Measurements from ENCODE around the gene LSAMP. TPM values are rescaled to one million over a fixed set of nuclear protein-coding genes. Genes with fewer than 3 reads are reported as not detected.

The LSAMP gene
- total RNA-seq, 1 donor from 2014 or later = 30.1 TPM

DNA sequence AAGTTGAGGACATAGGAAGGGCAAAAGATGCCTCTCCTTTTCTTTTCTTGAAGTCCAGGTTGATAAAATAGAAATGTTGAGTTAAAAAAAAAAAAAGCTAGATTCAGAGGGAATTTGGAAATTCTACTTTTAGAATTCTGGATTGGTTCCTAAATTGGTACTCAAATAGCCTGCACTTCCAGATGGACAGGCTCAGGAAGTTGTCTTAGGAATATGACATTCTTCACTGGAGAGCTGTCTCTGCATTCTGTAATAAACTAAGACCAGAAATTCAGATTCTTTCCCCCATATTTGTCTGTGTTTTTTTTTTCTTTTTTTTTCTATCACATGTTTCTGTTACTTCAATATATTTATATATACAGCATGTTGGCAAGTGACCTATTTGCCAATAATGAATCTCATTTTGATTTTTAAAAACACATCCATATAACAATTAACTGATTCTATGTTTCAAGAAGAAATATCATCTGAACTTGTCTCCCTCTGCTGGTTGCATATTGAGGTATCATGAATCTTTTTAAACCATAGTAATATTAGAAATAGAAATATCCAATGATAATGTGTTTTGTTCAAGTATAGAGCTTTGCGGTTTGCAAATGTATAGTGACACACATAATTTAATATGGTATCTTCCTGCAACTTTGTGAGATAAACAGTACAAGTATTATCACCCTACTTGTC is 8.5 kb upstream of the LSAMP start:
- Mint-ChIP-seq H3K27ac (no peak overlapping the region), H3K27me3 (ENCODE audit: low read depth) (no peaks in the 10 kb centered on the region), H3K36me3 (no peaks in the 10 kb centered on the region), H3K4me1 (no peaks in the 10 kb centered on the region), H3K4me3 (no peak overlapping the region), H3K9me3 (peaks cover 4% of the 10 kb centered on the region)
- TF ChIP-seq, protein P1, sequence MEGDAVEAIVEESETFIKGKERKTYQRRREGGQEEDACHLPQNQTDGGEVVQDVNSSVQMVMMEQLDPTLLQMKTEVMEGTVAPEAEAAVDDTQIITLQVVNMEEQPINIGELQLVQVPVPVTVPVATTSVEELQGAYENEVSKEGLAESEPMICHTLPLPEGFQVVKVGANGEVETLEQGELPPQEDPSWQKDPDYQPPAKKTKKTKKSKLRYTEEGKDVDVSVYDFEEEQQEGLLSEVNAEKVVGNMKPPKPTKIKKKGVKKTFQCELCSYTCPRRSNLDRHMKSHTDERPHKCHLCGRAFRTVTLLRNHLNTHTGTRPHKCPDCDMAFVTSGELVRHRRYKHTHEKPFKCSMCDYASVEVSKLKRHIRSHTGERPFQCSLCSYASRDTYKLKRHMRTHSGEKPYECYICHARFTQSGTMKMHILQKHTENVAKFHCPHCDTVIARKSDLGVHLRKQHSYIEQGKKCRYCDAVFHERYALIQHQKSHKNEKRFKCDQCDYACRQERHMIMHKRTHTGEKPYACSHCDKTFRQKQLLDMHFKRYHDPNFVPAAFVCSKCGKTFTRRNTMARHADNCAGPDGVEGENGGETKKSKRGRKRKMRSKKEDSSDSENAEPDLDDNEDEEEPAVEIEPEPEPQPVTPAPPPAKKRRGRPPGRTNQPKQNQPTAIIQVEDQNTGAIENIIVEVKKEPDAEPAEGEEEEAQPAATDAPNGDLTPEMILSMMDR (IDR thresholded peaks at IDR 0.05; ENCODE audit: unreplicated experiment) = peak; percentile 55
- no peak for DNase-seq (ENCODE audit: low spot score in 2 of 2, unreplicated experiment in 2 of 2)

DNA sequence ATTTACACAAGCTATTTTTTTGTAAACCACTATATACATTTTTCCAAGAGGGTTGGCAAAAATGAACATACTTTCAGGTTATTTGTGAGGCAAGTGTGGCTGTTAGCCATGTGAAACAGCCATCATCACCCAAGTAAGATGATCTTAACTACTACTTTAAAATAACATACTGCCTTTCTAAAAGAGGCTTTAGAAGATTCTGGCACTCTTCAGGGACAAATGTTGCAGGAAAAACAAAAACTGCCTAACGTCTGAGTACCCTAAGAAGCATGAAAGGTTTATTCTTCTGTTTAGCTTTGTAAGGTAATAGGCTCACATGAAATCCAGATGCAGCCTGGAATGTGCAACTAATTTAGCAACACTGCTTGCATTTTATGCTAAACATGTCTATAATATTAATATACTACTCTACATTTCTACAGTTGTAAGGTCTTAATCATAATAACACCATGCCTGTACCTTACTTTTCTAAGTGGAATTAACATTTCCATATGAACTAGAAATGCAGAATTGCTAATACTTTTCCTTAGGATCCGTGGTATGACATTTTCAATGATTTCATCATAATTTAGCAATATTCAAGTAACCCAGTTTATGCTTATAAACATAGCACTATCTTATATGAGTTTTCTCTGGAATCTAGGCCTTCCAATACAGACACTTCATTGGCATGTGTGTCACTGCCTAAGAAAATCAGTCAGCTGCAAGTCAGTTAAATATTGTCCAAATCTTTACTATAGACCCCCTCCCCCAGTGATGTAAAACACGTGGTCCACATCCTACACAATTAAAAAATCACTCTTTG is 4.5 kb upstream of the LSAMP start:
- Mint-ChIP-seq H3K27ac (no peak overlapping the region), H3K36me3 (no peaks in the 10 kb centered on the region), H3K4me3 (no peak overlapping the region), H3K27me3 (ENCODE audit: low read depth) (peaks cover 19% of the 10 kb centered on the region), H3K9me3 (no peaks in the 10 kb centered on the region), H3K4me1 (peaks cover 15% of the 10 kb centered on the region)
- TF ChIP-seq, protein P1 (IDR thresholded peaks at IDR 0.05; ENCODE audit: unreplicated experiment) = no peak
- DNase-seq (ENCODE audit: low spot score in 2 of 2, unreplicated experiment in 2 of 2) = no peak

DNA sequence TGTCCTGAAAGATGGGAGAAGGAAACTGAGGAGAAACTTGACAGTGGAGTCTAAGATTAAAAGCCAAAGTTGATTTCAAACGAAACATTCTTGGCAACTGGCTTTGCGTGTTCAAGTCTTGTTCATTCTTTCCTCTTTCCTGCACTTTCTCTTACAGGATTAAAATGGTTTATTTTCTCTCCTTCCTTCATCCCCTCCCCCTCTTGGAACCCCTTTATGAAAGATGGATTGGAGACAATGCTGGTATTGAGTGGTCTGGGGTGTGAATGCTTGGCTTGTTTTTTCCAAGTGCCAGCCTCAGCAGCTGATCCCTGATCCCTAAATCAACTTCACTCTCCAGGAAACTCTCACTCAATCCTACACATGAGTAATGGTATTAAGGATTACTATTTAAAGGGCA is 703 bp upstream of the LSAMP start:
- peak overlapping the region; percentile 59 for H3K27ac Mint-ChIP-seq
- H3K4me3 Mint-ChIP-seq = peak overlapping the region; percentile 48
- no peaks in the 10 kb centered on the region for H3K36me3 Mint-ChIP-seq
- peaks cover 28% of the 10 kb centered on the region for H3K27me3 Mint-ChIP-seq (ENCODE audit: low read depth)
- DNase-seq (ENCODE audit: low spot score in 2 of 2, unreplicated experiment in 2 of 2) = no peak
- no peaks in the 10 kb centered on the region for H3K9me3 Mint-ChIP-seq
- peaks cover 40% of the 10 kb centered on the region for H3K4me1 Mint-ChIP-seq
- TF ChIP-seq, protein P1 (IDR thresholded peaks at IDR 0.05; ENCODE audit: unreplicated experiment) = no peak

DNA sequence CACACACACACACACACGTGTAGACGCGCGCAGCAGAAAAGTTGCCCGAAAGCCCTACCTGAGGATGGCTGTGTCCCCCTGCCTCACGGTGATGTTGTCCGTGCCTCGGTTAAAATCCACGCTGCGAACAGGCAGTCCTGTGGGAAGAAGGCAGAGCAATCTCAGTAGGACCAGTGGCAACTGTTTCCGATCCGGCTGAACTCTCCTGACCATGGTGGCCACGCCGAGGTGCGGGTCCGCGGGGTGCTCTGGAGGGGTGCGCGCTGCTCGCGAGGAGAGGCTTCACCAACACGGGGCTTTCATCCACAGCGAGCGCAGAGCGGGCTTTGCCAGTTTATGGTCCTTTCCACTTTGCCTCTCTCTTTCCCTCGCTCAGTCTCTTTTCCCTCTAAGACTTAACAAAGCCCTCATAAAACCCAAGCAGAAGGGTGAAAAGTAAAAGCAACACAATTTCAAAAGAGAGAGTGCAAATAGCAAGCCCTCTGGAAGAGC is 422 bp downstream of the LSAMP start:
- Mint-ChIP-seq H3K4me1 (peaks cover 40% of the 10 kb centered on the region), H3K36me3 (no peaks in the 10 kb centered on the region), H3K27me3 (ENCODE audit: low read depth) (peaks cover 28% of the 10 kb centered on the region), H3K9me3 (no peaks in the 10 kb centered on the region), H3K4me3 (peak overlapping the region; percentile 73), H3K27ac (peak overlapping the region; percentile 44)
- TF ChIP-seq, protein P1 (IDR thresholded peaks at IDR 0.05; ENCODE audit: unreplicated experiment) = no peak
- peak in 1 of 2 experiments; percentile 52 for DNase-seq (ENCODE audit: low spot score in 2 of 2, unreplicated experiment in 2 of 2)

DNA sequence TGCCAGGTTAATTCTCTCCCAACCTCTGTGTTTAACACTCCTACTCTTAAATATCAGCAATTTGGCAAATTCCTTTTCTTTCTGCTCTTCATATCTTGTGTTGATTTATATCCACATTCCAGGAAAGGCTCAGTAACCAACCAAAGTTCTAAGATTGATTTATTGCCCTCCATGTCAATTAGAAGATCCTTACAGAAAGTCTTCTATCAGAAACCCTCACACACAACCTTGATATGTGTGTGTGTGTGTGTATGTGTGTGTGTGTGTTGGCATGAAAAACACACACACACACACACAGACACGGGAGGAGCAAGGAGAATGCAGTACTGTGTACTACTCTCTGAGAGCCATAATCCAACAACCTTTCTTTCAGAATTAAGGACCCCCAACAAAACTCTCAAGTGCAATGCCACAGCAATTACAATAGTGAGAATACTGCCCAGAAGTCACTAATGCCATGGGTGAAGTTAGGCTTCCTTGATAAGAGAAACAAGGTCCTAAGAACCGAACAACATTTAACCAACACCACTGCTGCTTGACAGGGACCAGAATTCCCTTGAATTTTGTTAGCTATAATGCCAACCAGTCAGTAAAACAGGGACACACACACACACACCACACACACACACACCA is 1.1 kb downstream of the LSAMP start:
- Mint-ChIP-seq H3K27me3 (ENCODE audit: low read depth) (peaks cover 28% of the 10 kb centered on the region), H3K4me3 (peak overlapping the region; percentile 73), H3K4me1 (peaks cover 40% of the 10 kb centered on the region), H3K9me3 (no peaks in the 10 kb centered on the region), H3K36me3 (no peaks in the 10 kb centered on the region), H3K27ac (peak overlapping the region; percentile 44)
- DNase-seq (ENCODE audit: low spot score in 2 of 2, unreplicated experiment in 2 of 2) = no peak
- TF ChIP-seq, protein P1 (IDR thresholded peaks at IDR 0.05; ENCODE audit: unreplicated experiment) = no peak
